Progenitor cell of endocrine pancreas (in vitro differentiated cells): ENCODE results near the gene SP5. TPM values are rescaled to one million over a fixed set of nuclear protein-coding genes. Genes with fewer than 3 reads are reported as not detected.

ENCODE experiments used
- DNase-seq: peaks from one replicate; pipeline ENCODE4 v3.0.0; 2021; ENCODE audit warnings: low spot score; ENCODE audit not compliant: unreplicated experiment
- H3K27ac Mint-ChIP-seq: 2 replicates; pipeline ENCODE4 v1.8.0; 2021; ENCODE audit warnings: mild to moderate bottlenecking, moderate library complexity, mixed read lengths
- H3K27me3 Mint-ChIP-seq: 2 replicates; pipeline ENCODE4 v1.8.0; 2021; ENCODE audit warnings: mixed read lengths
- H3K36me3 Mint-ChIP-seq: 2 replicates; pipeline ENCODE4 v1.8.0; 2022; ENCODE audit warnings: mixed read lengths; ENCODE audit not compliant: insufficient read depth
- H3K4me1 Mint-ChIP-seq: 2 replicates; pipeline ENCODE4 v1.8.0; 2021; ENCODE audit warnings: low read depth, mixed read lengths
- H3K4me3 Mint-ChIP-seq: 2 replicates; pipeline ENCODE4 v1.8.0; 2021; ENCODE audit warnings: low read depth, mild to moderate bottlenecking, moderate library complexity, mixed read lengths
- H3K9me3 Mint-ChIP-seq: 2 replicates; pipeline ENCODE4 v1.8.0; 2021; ENCODE audit warnings: low read depth, mixed read lengths
- total RNA-seq: library from RNA; stranded (reverse); gene quantifications from 2 replicates; pipeline ENCODE4 v1.2.1, GENCODE V29; 2021
- TF ChIP-seq, protein P1 (sequence below): fragments of 200-600 bp; sonication (generic); IDR thresholded peaks from one replicate; pipeline ENCODE4 v1.5.0; 2021; ENCODE audit warnings: antibody characterized with exemption, mild to moderate bottlenecking; ENCODE audit not compliant: unreplicated experiment

SP5 gene
- total RNA-seq, 1 donor from 2014 or later: 0.60 TPM

GRCh38 chr2:170764880-170765261 is 49.7 kb downstream of the SP5 start:
- Mint-ChIP-seq H3K27me3 (no peaks in the 10 kb centered on the region), H3K4me3 (no peak overlapping the region)
- TF ChIP-seq, protein P1, sequence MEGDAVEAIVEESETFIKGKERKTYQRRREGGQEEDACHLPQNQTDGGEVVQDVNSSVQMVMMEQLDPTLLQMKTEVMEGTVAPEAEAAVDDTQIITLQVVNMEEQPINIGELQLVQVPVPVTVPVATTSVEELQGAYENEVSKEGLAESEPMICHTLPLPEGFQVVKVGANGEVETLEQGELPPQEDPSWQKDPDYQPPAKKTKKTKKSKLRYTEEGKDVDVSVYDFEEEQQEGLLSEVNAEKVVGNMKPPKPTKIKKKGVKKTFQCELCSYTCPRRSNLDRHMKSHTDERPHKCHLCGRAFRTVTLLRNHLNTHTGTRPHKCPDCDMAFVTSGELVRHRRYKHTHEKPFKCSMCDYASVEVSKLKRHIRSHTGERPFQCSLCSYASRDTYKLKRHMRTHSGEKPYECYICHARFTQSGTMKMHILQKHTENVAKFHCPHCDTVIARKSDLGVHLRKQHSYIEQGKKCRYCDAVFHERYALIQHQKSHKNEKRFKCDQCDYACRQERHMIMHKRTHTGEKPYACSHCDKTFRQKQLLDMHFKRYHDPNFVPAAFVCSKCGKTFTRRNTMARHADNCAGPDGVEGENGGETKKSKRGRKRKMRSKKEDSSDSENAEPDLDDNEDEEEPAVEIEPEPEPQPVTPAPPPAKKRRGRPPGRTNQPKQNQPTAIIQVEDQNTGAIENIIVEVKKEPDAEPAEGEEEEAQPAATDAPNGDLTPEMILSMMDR: no peak

DNA sequence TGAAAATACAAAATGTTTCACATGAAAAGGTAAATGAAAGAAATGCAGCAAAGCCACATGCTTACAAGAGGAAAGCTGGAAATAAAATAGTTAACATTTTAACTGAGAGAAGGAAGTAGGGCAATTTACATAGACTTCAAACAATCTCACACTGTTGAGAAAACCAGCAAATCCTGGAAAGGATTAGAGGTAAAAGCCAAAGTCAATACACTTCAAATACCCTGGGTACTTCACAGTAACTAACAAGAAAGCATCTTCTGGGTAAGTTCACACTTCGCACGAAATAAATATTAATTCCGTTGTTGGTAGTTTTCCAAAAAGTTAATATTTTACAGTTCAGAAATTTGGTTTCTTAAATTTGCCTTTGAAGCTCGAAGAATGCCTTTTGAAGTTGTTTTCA is 51.6 kb downstream of the SP5 start:
- Mint-ChIP-seq H3K4me3 (no peak overlapping the region), H3K9me3 (no peaks in the 10 kb centered on the region), H3K27ac (no peak overlapping the region), H3K27me3 (peaks cover 4% of the 10 kb centered on the region), H3K4me1 (peaks cover 36% of the 10 kb centered on the region), H3K36me3 (no peaks in the 10 kb centered on the region)
- DNase-seq: no peak
- TF ChIP-seq, protein P1: no peak

More at GRCh38 chr2:170764880-170765261, 49.7 kb downstream of the SP5 start:
- H3K27ac Mint-ChIP-seq: peak overlapping the region; percentile 43
- no peaks in the 10 kb centered on the region for H3K9me3 Mint-ChIP-seq
- peaks cover 28% of the 10 kb centered on the region for H3K4me1 Mint-ChIP-seq
- DNase-seq: no peak
- no peaks in the 10 kb centered on the region for H3K36me3 Mint-ChIP-seq

Other genes starting within 250 kb of the SP5 start
- 0.91 and 1.1 TPM in 2 replicates for gene ERICH2, start 55.0 kb downstream of the SP5 start, total RNA-seq
- 0.27 and 0.43 TPM in 2 replicates for gene GAD1, start 101.5 kb downstream of the SP5 start, total RNA-seq
- 64.3 and 66.9 TPM in 2 replicates for gene GORASP2, start 213.9 kb downstream of the SP5 start, total RNA-seq